ENCODE measurements around the gene ZNF782. TPM values are rescaled to one million over a fixed set of nuclear protein-coding genes. Genes with fewer than 3 reads are reported as not detected.
"Not testable (repeated sequence)": the region's sequence is repeated elsewhere in the genome, so short reads cannot be mapped to it uniquely, and the experiment has no call there.

The ZNF782 gene
- total RNA-seq, 1 donor from 2014 or later, result 6.4 TPM

- no peak overlapping the region for H3K27ac ChIP-seq
- intact Hi-C loops (cut with DNase I), result no loop called here
- H3K4me1 ChIP-seq, result no peaks in the 10 kb centered on the region
- no peak for ATAC-seq
- TF ChIP-seq CTCF (IDR thresholded peaks at IDR 0.05), result no peak
- H3K4me3 ChIP-seq, result no peak overlapping the region
- peaks cover 11% of the 10 kb centered on the region for H3K9me3 ChIP-seq
- H3K36me3 ChIP-seq, result peaks cover 21% of the 10 kb centered on the region
- H3K27me3 ChIP-seq (ENCODE audit: low read depth), result no peaks in the 10 kb centered on the region
- DNase-seq, result no peak
These were observed 10.3 kb downstream of the ZNF782 start for GRCh38 chr9:96844040-96844439.

- DNase-seq (no peak), ATAC-seq (no peak)
- no peaks in the 10 kb centered on the region for H3K4me1 ChIP-seq
- no peaks in the 10 kb centered on the region for H3K27me3 ChIP-seq (ENCODE audit: low read depth)
- TF ChIP-seq CTCF (IDR thresholded peaks at IDR 0.05), result no peak
- H3K27ac ChIP-seq, result no peak overlapping the region
- peaks cover 100% of the 10 kb centered on the region for H3K9me3 ChIP-seq
- peaks cover 18% of the 10 kb centered on the region for H3K36me3 ChIP-seq
- intact Hi-C loops (cut with DNase I), result no loop called here
- no peak overlapping the region for H3K4me3 ChIP-seq
These were observed 35.8 kb downstream of the ZNF782 start for GRCh38 chr9:96818533-96818932.

GRCh38 chr9:96817973-96818372 lies 36.3 kb downstream of the ZNF782 start:
- no peak overlapping the region for H3K27ac ChIP-seq
- peaks cover 18% of the 10 kb centered on the region for H3K36me3 ChIP-seq
- no peak for TF ChIP-seq CTCF (IDR thresholded peaks at IDR 0.05)
- no peaks in the 10 kb centered on the region for H3K27me3 ChIP-seq (ENCODE audit: low read depth)
- no peaks in the 10 kb centered on the region for H3K4me1 ChIP-seq
- H3K9me3 ChIP-seq, result peaks cover 99% of the 10 kb centered on the region
- H3K4me3 ChIP-seq, result no peak overlapping the region
- intact Hi-C loops (cut with DNase I), result no loop called here
- ATAC-seq, result no peak
- no peak for DNase-seq

- intact Hi-C loops (cut with DNase I), result no loop called here
- no peaks in the 10 kb centered on the region for H3K36me3 ChIP-seq
- DNase-seq, result no peak
- peaks cover 99% of the 10 kb centered on the region for H3K9me3 ChIP-seq
- no peak overlapping the region for H3K27ac ChIP-seq
- no peak for TF ChIP-seq CTCF (IDR thresholded peaks at IDR 0.05)
- no peak for ATAC-seq
- no peaks in the 10 kb centered on the region for H3K4me1 ChIP-seq
- no peak overlapping the region for H3K4me3 ChIP-seq
- H3K27me3 ChIP-seq (ENCODE audit: low read depth), result no peaks in the 10 kb centered on the region
These were observed 40.7 kb downstream of the ZNF782 start for GRCh38 chr9:96813607-96814006.

GRCh38 chr9:96798959-96799358 lies 55.4 kb downstream of the ZNF782 start:
- ATAC-seq; intact Hi-C loops (cut with DNase I); H3K27ac ChIP-seq; H3K4me3 ChIP-seq; H3K4me1 ChIP-seq; H3K36me3 ChIP-seq; DNase-seq; H3K27me3 ChIP-seq (ENCODE audit: low read depth): not testable (repeated sequence)
- H3K9me3 ChIP-seq, result peaks cover 42% of the 10 kb centered on the region

GRCh38 chr9:96784021-96784420 lies 70.3 kb downstream of the ZNF782 start:
- Histone ChIP-seq H3K27me3 (ENCODE audit: low read depth) (no peaks in the 10 kb centered on the region), H3K4me1 (no peaks in the 10 kb centered on the region), H3K4me3 (no peak overlapping the region), H3K27ac (no peak overlapping the region), H3K9me3 (peaks cover 18% of the 10 kb centered on the region), H3K36me3 (no peaks in the 10 kb centered on the region)
- ATAC-seq (no peak), DNase-seq (no peak)
- intact Hi-C loops (cut with DNase I), result no loop called here
- TF ChIP-seq CTCF (IDR thresholded peaks at IDR 0.05), result no peak

Measured in lower lobe of right lung (tissue), 2 donors.